NCI-H128 (cell line): ENCODE data around the gene NDUFA13.

Source experiments
- DNase-seq: peaks from one replicate; lab custom pipeline; 2025; ENCODE audit not compliant: unreplicated experiment; lab: John Stamatoyannopoulos, UW

NDUFA13 gene

DNA sequence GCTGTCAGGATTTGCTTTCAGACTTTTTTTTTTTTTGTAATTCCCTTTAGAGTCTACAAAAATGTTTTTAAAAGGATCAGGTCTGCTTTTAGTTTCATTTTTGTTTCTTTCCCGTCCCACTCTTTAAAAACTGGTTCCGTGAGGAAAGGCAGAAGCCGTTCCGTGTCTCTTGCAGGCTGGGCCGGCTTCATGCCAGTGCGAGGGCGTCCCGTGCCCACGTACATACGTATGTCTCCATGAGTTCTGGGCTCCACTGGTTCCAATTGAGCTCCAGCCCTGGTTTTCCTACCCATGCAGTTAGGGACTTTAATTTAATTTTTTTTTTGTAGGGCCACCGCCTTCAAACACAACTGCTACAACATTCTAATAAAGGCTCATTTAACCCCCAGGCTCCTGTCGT is 9.4 kb upstream of the NDUFA13 start:
- DNase-seq: no peak

DNA sequence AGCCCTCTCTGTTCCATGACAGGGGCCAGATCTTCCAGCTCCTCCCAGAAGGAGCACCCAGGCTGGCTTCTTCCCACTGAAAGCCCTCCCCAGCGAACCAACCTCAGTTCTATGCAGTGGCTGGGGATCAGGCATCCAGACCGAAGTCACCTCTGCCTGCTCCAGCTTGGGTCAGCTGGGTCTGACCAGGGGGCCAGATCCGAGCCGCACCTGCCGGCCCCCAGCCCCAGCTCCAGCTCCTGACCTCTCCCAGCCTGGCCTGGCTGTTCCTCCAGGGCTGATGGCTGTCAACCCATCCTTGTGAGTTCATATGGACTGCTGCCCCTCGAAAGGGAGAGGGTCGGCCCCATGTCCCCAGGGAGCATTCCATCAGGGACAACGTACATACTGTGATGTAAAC is 8.7 kb upstream of the NDUFA13 start:
- DNase-seq: no peak

DNA sequence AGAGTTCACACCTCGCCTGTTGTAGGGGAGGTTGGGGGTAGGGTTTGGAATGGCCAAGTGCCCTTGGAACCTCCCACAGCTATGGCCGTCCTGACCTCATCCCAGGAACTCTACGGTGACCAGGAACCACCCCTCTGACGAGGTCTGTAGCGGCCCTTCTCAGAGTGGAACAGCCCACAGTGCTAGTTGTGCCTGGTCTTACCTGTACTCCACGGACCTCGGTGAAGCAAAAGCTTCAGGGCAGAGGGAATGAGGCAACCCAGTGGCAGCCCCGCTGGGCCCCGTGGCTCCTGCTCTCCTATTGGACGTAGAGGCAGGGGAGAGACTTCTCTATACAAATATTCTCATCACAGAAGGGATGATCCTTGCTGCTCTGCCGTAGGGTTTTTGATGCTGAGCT is 7.8 kb upstream of the NDUFA13 start:
- DNase-seq: no peak

DNA sequence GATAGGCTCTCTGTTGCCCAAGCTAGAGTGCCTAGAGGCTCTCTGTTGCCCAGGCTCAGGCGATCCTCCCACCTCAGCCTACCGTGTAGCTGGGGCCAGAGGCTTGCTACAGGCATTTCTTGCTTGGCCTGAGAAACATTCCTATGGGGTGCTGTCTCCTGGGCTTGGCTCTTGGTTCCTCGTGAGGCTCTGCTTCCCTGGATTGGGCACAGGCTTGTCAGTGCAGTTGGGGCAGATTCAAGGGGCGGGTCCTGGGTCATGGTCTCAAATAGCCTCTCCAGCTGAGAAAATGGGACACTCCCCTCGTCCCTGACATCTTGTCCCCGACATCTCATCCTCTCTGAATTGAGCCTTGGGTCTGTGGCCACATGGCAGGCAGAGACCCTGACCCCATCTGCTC is 5.6 kb upstream of the NDUFA13 start:
- DNase-seq: no peak

DNA sequence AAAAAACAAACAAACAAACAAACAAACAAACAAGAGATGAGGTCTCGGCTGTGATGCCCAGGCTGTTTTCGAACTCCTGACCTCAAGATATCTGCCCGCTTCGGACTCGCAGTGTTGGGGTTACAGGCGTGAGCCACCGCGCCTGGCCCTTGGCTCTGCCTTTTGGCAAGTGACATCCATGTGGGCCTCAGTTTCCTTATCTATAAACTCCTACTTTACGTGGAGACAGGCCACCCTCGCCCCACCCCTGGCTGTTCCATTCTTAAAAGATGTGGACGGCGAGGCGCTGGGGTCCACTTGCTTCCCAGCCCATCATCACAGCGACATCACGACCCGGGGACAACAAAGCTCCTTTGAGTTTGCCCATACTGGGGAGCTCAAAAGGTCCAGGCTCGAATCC is 2.3 kb upstream of the NDUFA13 start:
- no peak for DNase-seq

DNA sequence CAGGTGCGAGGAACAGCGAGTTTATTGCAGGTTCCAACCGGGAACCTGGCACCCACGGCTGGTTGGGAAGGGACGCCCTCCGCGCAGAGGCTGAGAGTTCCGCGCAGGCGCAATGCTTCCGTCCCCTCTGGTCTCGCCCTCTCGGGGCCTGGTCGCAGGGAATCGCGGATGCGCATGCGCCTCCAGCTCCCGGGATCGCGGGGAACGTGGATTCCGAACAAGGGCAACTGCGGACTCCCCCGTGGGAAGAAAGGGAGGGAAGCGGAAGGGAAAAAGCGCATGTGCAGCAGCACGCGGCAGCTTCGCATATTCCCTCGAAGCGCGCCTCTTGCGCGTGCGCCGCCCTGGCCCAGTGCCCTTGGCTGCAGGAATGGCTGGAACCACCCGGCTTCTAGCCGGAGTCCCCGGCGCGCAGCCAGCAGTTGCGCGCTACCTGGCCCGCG is 1.8 kb upstream of the NDUFA13 start:
- DNase-seq: no peak

DNA sequence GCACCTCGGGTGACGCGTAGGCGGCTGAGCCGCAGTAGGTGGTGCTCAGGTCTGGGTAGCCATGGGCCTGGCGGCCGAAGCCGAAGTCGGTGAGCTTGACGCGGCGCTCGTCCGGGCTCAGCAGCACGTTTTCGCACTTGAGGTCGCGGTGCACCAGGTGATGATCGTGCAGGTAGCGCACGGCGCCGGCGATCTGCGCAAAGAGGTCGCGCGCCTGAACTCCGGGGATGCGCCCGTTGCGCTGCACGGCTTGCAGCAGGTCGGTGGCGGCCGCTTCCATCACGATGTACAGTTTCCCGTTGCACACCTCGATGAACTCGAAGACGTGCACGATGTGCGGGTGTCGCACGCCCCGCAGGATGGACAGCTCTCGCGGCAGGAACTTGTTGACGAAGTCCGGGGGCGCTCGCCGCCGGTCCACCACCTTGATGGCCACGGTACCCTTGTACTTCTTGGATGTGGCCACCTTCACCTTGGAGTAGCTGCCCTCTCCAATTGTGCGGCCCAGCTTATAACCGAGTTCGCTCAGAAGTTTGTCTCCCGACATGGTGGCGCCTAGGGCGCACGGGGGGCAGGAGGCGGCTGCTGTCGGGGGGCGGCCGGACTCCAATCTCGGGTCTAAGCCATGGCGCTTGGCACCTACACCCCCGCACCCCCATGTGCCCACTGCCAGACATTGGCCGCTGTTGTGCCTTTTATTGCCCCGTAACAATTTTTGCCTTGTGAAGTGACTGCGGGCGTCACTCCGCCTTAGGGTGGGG is 964 bp upstream of the NDUFA13 start, which contains the start of gene TSSK6:
Gene TSSK6, minus strand, starts transcription at position 668 of the 761 bp plus-strand sequence. Its CDS starts 121 bp downstream, at position 547.
- DNase-seq: no peak

DNA sequence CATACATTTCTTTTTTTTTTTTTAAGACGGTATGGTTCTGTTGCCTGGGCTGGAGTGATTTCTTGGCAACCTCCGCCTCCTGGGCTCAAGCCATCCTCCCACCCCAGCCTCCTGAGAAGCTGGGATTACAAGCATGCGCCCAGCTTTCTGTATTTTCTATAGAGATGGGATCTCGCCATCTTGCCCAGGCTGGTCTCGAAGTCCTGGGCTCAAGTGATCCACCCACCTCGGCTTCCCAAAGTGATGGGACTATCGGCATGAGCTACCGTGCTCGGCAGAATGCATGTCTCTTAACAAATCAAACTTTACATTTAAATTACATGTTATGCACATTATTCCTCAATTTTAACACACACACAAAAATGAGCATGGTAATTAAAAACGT is 1.2 kb downstream of the NDUFA13 start:
- no peak for DNase-seq

DNA sequence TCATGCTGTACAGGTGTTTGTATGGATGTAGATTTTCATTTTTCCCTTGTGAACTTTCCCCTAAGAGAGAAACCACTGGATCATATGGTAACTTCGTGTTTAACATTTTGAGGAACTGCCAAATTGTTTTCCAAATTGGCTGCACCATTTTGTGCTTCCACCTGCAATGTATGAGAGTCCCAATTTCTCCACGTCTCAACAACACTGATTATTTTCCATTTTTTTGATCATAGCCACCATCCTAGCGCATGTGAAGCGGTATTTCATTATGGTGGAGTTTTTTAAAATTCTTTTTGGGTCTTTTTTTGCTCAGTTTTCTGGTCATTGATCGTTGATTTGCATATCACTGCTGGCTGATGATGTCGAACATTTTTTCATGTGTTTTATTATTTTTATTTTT is 5.0 kb downstream of the NDUFA13 start:
- no peak for DNase-seq

DNA sequence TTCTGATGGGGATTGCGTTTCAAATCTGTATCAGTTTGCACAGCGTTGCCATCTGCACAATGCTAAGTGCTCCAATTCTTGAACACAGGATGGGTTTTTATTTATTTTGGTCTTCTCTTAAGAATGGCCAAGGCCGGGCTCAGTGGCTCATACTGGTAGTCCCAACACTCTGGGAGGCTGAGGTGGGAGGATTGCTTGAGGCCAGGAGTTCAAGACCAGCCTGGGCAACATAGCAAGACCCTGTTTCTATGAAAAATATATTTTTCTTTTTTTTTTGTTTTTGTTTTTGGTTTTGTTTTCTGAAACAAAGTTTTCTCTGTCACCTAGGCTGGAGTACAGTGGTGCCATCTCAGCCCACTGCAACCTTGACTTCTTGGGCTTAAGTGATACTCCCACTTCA is 7.2 kb downstream of the NDUFA13 start:
- no peak for DNase-seq

DNA sequence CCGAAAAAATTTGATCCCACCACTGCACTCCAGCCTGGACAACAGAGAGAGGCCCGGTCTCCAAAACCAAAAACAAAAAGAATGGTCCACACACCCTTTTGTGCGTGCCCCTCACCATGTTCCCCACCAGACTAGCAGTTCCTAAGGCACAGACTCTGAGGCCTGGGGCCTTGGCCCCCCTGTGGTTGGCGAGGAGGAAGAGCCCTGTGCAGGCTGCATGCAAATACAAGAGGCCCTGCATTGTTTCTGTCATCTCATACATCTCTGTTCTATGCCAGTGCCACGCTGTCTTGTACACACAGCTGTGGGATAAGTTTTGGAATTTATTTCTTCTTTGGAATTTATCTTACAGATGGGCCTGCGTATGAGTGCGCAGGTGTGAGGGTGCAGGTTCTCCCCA is 8.0 kb downstream of the NDUFA13 start:
- DNase-seq: no peak

DNA sequence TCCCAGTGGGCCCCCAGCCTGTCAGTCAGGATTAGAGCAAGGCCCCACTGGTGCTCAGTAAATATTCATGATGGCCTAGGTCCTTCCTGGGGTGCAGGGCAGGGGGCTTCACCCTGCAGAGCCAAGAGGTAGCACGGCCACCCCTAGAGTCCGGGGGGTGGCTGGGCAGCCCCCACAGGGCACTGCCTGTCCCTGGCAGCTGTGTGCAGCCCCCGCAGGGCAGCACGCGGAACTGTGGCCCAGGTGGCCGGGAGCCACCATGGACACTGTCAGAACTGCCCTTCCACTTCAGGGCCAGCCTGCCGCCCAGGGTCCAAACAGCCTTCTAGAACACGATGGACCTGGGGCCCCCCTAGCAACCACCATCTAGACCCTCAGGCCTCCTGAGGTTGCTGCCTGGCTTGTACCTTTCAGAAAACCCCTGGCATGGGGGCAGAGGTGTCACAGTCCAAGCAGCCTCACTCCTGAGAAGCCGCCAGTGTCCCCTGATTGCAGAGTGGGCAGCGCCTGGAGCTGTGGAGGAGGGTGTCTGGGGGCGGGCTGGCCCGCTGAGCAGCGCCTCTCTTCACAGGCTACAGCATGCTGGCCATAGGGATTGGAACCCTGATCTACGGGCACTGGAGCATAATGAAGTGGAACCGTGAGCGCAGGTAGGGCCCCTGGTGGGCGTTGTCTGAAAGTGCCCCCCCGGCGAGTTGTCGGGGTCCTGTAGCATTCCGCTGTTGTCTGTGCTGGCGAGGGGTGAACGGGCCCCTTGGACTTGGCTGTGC is 9.8 kb downstream of the NDUFA13 start:
- DNase-seq: no peak

DNA sequence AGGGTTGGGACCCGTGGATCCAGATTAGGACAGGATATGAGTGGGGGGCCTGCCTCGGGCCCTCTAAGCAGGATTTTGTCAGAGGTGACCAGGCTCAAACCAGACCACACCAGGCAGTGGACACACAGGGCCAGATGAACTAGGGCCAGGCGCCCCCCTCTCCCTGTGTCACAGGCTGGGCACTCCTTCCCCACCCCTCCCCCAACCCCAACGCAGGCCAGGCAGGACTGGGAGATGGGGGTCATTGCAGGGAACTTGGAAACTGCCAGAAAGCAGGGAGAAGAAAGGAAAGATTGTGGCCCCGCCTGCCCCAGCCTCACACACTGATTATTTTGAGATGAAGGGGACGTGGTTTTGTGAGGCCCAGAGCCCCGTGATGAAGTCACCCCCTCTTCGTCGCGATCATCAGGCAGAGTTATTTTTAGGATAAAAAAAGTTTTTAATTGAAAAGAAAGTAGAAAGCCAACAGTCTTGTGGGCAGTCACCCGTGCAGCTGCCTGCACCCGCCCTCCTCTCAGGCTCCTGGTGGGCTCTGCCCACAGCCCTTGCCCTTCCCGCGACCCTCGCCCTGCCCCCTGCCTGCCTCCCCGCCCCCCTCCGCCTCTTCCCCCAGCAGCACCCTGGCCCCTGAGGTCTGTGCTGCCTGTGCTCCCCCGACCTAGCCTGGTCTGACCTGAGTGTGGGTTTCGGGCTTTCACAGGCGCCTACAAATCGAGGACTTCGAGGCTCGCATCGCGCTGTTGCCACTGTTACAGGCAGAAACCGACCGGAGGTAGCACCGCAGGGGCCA is 10.8 kb downstream of the NDUFA13 start:
- no peak for DNase-seq

DNA sequence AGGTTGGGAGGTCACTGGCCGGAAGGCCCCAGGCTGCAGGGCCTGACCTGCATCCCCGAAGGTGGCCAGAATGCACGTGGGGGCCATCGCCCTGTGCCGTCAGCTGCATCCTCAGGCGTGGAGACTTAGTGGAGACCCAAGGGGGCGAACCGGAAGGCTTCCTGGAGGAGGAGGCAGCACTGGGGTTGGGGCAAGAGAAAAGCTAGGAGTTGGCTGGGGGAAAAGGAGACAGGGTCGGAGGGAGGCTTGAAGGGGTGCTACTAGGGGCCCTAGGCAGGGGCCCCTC is 11.3 kb downstream of the NDUFA13 start:
- no peak for DNase-seq

DNA sequence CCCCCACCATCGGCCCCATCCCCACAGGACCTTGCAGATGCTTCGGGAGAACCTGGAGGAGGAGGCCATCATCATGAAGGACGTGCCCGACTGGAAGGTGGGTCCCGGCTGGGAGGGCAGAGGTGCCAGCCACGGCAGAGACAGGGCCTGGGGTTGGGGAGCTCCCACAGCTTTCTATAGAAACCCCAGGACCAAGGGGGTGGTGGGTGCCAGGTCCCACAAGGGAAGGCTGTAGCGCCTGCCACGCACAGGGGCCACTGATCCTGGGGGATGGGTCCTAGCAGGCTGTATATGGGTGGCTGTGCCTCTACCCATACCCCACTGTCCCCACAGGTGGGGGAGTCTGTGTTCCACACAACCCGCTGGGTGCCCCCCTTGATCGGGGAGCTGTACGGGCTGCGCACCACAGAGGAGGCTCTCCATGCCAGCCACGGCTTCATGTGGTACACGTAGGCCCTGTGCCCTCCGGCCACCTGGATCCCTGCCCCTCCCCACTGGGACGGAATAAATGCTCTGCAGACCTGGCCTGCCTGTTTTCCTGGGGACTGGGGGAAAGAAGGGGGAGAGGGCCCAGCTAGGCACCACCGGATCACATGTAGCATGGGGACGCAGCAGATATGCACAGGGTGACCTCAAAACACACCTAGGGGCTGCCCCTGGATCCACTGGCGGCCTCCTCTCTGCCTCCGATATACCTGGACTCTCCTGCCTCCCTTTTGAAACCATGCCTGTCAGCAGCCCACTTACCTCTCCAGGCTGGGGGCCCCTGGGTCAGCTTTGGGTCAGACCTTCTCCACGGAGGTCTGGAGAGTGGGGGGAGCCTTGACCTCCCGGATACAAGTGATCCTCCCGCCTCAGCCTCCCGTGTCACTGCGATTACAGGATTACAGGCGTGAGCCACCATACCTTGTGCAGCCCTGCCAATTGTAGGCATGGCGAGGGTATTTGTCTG is 11.9 kb downstream of the NDUFA13 start:
- no peak for DNase-seq

DNA sequence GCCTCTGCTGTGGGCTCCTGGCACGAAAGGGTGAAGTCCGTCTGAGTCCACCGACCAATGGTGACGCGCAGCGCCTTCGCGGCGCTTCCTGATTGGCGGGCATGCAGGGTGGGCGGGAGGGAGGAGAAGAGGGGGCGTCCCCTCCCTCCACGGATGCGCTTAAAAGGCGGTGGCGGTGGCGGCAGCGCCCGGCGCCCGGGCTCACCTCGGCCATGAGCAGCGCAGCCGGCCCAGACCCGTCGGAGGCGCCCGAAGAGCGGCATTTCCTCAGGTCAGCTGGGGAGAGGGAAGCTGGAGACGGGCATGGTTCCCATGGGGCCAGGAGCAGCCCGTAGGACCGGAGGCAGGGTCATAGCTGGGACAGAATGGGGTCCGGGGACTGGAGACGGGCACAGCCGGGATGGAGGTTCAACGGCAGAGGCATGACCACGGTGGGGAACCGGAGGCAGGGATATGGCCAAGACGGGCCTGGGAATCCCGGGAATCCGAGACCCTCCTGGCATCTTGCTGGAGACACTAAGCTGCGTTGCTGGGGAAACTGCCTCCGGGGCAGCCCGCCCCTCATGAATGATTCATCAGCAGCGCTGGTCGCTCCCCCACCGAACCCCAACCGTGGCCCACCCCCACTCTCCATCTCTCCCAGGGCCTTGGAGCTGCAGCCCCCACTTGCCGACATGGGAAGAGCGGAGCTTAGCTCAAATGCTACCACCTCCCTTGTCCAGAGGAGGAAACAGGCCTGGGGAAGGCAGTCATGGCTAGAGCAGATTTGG is 12.9 kb downstream of the NDUFA13 start, which contains the start of gene YJEFN3:
Gene YJEFN3, plus strand, starts transcription at position 191 of the 770 bp plus-strand sequence. Its CDS starts 22 bp downstream, at position 213.
- DNase-seq: no peak

DNA sequence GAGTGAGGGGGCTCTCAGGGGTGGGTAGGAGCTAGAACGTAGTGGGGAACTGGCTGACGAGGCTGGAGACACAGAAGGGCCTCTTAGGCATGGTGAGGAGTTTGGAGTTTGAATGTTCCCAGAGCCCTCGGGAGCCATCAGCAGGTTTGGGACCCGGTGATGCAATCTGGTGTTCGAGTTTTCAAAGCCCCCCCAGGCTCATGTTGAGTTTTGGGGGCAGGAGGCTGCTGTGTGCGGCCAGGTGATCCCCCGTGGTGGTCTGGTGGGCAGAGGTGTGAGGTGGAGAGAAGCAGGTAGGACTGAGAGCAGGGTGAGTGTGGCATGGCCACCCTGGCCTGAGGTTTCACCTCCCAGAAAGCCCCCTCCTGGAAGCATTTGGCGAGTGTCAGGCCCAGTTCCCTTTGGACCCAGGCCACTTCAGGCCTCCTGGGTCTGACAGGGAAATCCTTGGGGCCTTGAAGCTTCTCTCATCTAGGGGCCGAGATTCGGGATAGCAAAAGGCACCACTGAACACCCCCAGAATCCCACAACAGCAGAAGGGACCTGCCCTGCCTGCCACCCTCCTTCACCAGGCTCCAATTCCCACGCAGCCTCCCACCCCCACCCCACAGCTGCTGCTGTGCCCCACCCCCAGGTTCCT is 13.9 kb downstream of the NDUFA13 start:
- DNase-seq: no peak

DNA sequence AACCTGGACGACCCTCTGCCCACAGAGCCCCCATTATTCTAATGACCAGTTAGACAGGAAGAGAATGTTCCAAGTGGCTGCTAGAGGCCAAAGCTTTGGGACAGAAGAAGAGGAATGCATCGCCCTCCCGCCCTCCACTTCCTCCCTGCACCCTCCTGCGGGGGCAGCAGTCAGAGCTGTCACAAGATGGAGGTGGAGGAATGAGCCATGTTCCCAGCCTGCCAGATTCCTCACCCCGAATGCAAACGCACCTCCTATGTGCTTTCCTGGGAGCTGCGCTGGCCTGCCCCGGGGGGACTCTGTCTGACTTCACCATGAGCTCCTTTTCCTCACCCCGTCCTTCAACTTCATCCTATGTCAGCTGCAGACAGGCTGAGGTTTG is 14.4 kb downstream of the NDUFA13 start:
- DNase-seq: no peak

DNA sequence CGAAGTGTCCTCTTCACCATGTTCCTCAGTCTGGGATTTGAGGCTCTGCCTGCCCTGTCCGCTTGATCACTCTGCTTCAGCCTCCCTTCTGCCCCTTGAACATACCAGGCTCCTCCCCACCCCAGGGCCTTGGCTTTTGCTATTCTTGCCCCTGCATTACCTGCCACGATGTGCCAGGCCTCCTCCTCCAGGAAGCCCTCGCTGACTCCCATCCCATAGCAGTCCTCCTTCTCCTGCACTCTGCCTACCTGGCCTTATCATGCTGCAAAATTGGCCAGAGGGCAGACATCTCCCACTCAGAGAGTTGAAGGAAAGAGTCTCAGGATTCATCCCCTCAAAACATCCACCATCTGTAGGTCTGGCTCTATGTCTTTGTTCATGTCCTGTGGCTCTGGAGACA is 14.9 kb downstream of the NDUFA13 start:
- no peak for DNase-seq
